Activated CD4-positive, alpha-beta memory T cell treated with anti-CD3 and anti-CD28 coated beads, Interleukin-2, amount 10 ng/mL, durations not matched to agents 7 days and 5 days (primary cell): ENCODE measurements around the gene TUBG1. TPM values are rescaled to one million over a fixed set of nuclear protein-coding genes. Genes with fewer than 3 reads are reported as not detected.

Source experiments
- CTCF ChIA-PET: fragments of 350-600 bp; sonication (Branson Sonifier 250); formaldehyde crosslinking; loops from one replicate; lab custom pipeline; 2021; ENCODE audit warnings: antibody characterized with exemption, inconsistent platforms; lab: Charles Lee
- POLR2A ChIA-PET: fragments of 350-600 bp; sonication (Branson Sonifier 250); formaldehyde crosslinking; loops from one replicate; lab custom pipeline; 2021; ENCODE audit warnings: antibody characterized with exemption; lab: Charles Lee
- DNase-seq: peaks from one replicate; pipeline ENCODE4 v3.0.0-alpha.2; 2020
- H3K27ac Mint-ChIP-seq: one replicate; pipeline ENCODE4 v1.8.0; 2021; ENCODE audit warnings: mild to moderate bottlenecking, mixed read lengths
- H3K27me3 Mint-ChIP-seq: one replicate; pipeline ENCODE4 v1.8.0; 2021; ENCODE audit warnings: mixed read lengths
- H3K36me3 Mint-ChIP-seq: one replicate; pipeline ENCODE4 v1.8.0; 2021; ENCODE audit warnings: low read depth, mixed read lengths
- H3K4me1 Mint-ChIP-seq: one replicate; pipeline ENCODE4 v1.8.0; 2021; ENCODE audit warnings: mixed read lengths
- H3K4me3 Mint-ChIP-seq: one replicate; pipeline ENCODE4 v1.8.0; 2021; ENCODE audit warnings: mild to moderate bottlenecking, mixed read lengths
- H3K9me3 Mint-ChIP-seq: one replicate; pipeline ENCODE4 v1.8.0; 2021; ENCODE audit warnings: mixed read lengths
- total RNA-seq, 2 experiments: library from RNA; stranded (reverse); gene quantifications; one replicate each; pipeline ENCODE4 v1.2.3, GENCODE V29; 2021

The TUBG1 gene
- total RNA-seq, 2 experiments from 2014 or later: 53.3 to 56.3 TPM

GRCh38 chr17:42660692-42661345 lies 51.3 kb downstream of the TUBG1 start:
- ChIA-PET POLR2A (interaction anchor here (0.6 kb wide), 1 partner anchor 348 kb away, joined by 3 read pairs; no protein-coding TSS in a partner anchor), CTCF (interaction anchor here (1.1 to 1.7 kb wide), 2 partner anchors 8 to 14 kb away, joined by 3 to 5 read pairs; no protein-coding TSS in a partner anchor)
- no peak overlapping the region for H3K4me3 Mint-ChIP-seq
- H3K27me3 Mint-ChIP-seq: peaks cover 7% of the 10 kb centered on the region
- no peaks in the 10 kb centered on the region for H3K36me3 Mint-ChIP-seq
- H3K4me1 Mint-ChIP-seq: peaks cover 19% of the 10 kb centered on the region
- H3K9me3 Mint-ChIP-seq: no peaks in the 10 kb centered on the region
- no peak overlapping the region for H3K27ac Mint-ChIP-seq
- DNase-seq: no peak

Other genes with a start within 250 kb of the TUBG1 start
- 100 to 1,000 TPM; 130 to 135 TPM for gene STAT3, start 221.2 kb upstream of the TUBG1 start, total RNA-seq
- 1 to 10 TPM; 1.0 to 1.1 TPM for gene CAVIN1, start 186.4 kb upstream of the TUBG1 start, total RNA-seq
- 1 to 10 TPM; 5.8 to 8.6 TPM for gene ATP6V0A1, start 150.8 kb upstream of the TUBG1 start, total RNA-seq
- gene NAGLU, start 73.4 kb upstream of the TUBG1 start, total RNA-seq: 10 to 100 TPM; 15.9 to 17.5 TPM
- gene HSD17B1, start 56.8 kb upstream of the TUBG1 start, total RNA-seq: under 1 TPM; 0.73 to 0.76 TPM
- 10 to 100 TPM; 80.1 to 84.3 TPM for gene COASY, start 47.5 kb upstream of the TUBG1 start, total RNA-seq
- gene MLX, start 42.6 kb upstream of the TUBG1 start, total RNA-seq: 10 to 100 TPM; 52.2 to 53.8 TPM
- gene PSMC3IP, start 32.0 kb upstream of the TUBG1 start, total RNA-seq: 10 to 100 TPM; 14.7 to 16.1 TPM
- 10 to 100 TPM; 73.9 to 75.5 TPM for gene RETREG3, start 309 bp upstream of the TUBG1 start, total RNA-seq
- 1 to 10 TPM; 7.2 to 7.5 TPM for gene TUBG2, start 49.6 kb downstream of the TUBG1 start, total RNA-seq
- gene PLEKHH3, start 67.3 kb downstream of the TUBG1 start, total RNA-seq: 1 to 10 TPM; 1.8 to 3.1 TPM
- 1 to 10 TPM in 1 of 2 experiments, under 1 TPM in 1; 0.68 to 1.1 TPM for gene CCR10, start 72.2 kb downstream of the TUBG1 start, total RNA-seq
- 1 to 10 TPM; 1.2 TPM for gene CNTNAP1, start 72.8 kb downstream of the TUBG1 start, total RNA-seq
- 10 to 100 TPM; 51.9 to 55.3 TPM for gene EZH1, start 135.4 kb downstream of the TUBG1 start, total RNA-seq
- not detected for gene RAMP2, start 151.5 kb downstream of the TUBG1 start, total RNA-seq
- 10 to 100 TPM; 52.8 to 53.0 TPM for gene VPS25, start 163.8 kb downstream of the TUBG1 start, total RNA-seq
- gene WNK4, start 170.9 kb downstream of the TUBG1 start, total RNA-seq: under 1 TPM; 0.18 to 0.20 TPM
- gene COA3, start 189.0 kb downstream of the TUBG1 start, total RNA-seq: 10 to 100 TPM; 35.1 to 37.0 TPM
- gene CNTD1, start 189.2 kb downstream of the TUBG1 start, total RNA-seq: not detected
- gene BECN1, start 214.6 kb downstream of the TUBG1 start, total RNA-seq: 10 to 100 TPM; 95.6 to 96.8 TPM
- gene PSME3, start 223.7 kb downstream of the TUBG1 start, total RNA-seq: 100 to 1,000 TPM; 101 to 104 TPM
- 1 to 10 TPM; 1.0 to 1.1 TPM for gene AOC2, start 234.9 kb downstream of the TUBG1 start, total RNA-seq
- gene AOC3, start 241.5 kb downstream of the TUBG1 start, total RNA-seq: under 1 TPM; 0.50 to 0.53 TPM